Naive thymus-derived CD4-positive, alpha-beta T cell (primary cell): ENCODE measurements around the gene IPCEF1. TPM values are rescaled to one million over a fixed set of nuclear protein-coding genes. Genes with fewer than 3 reads are reported as not detected.

Experiments used
- ATAC-seq: fragments of 150-1000 bp; cut with Tn5 transposase; 2 replicates; pipeline ENCODE4 v1.10.0; 2021; ENCODE audit warnings: mild to moderate bottlenecking, moderate library complexity
- CTCF ChIA-PET: fragments of 350-600 bp; sonication (Branson Sonifier 250); formaldehyde crosslinking; loops from one replicate; lab custom pipeline; 2021; ENCODE audit warnings: antibody characterized with exemption; lab: Charles Lee
- POLR2A ChIA-PET: fragments of 350-600 bp; sonication (Branson Sonifier 250); formaldehyde crosslinking; loops from one replicate; lab custom pipeline; 2021; ENCODE audit warnings: antibody characterized with exemption, inconsistent platforms; lab: Charles Lee
- DNase-seq, 9 donors: peaks; one replicate each; pipeline versions ENCODE4 v3.0.0 to v3.0.0-alpha.2; 2020 to 2022; ENCODE audit warnings: mixed read lengths in 1 of 9
- H3K27ac ChIP-seq: one replicate; pipeline ENCODE4 v1.7.0; 2013; ENCODE audit warnings: mild to moderate bottlenecking, low read depth, low read length, moderate library complexity
- H3K27me3 ChIP-seq, 2 donors: one replicate each; pipeline ENCODE4 v1.7.0; 2013; ENCODE audit warnings: low read length in 2 of 2, mild to moderate bottlenecking in 2 of 2, moderate library complexity in 2 of 2; ENCODE audit not compliant: control insufficient read depth in 2 of 2, insufficient read depth in 2 of 2
- H3K36me3 ChIP-seq, 3 experiments: 1 replicate in 2 of 3; 2 replicates in 1 of 3; pipeline ENCODE4 v1.7.0; 2013; ENCODE audit warnings: low read length in 3 of 3, mild to moderate bottlenecking in 3 of 3, moderate library complexity in 1 of 3; ENCODE audit not compliant: insufficient read depth in 3 of 3, control insufficient read depth in 2 of 3
- H3K4me1 ChIP-seq, 2 donors: one replicate each; pipeline ENCODE4 v1.7.0; 2013; ENCODE audit warnings: low read length in 2 of 2, mild to moderate bottlenecking in 2 of 2, moderate library complexity in 1 of 2; ENCODE audit not compliant: control insufficient read depth in 2 of 2, insufficient read depth in 2 of 2
- H3K4me3 ChIP-seq: 2 replicates; pipeline ENCODE4 v1.7.0; 2013; ENCODE audit warnings: mild to moderate bottlenecking, low read length
- H3K9me3 ChIP-seq, 3 experiments: 1 replicate in 2 of 3; 2 replicates in 1 of 3; pipeline ENCODE4 v1.7.0; 2013; ENCODE audit warnings: low read length in 3 of 3; ENCODE audit not compliant: control insufficient read depth in 2 of 3
- H3K27ac Mint-ChIP-seq, 9 donors: one replicate each; pipeline ENCODE4 v1.8.0; 2020 to 2022; ENCODE audit warnings: mixed read lengths in 9 of 9, mild to moderate bottlenecking in 8 of 9, moderate library complexity in 5 of 9, inconsistent platforms in 2 of 9
- H3K27me3 Mint-ChIP-seq, 5 donors: one replicate each; pipeline ENCODE4 v1.8.0; 2021 to 2022; ENCODE audit warnings: mixed read lengths in 5 of 5, mild to moderate bottlenecking in 1 of 5
- H3K36me3 Mint-ChIP-seq, 5 donors: one replicate each; pipeline ENCODE4 v1.8.0; 2020 to 2022; ENCODE audit warnings: mixed read lengths in 5 of 5, mild to moderate bottlenecking in 3 of 5, inconsistent platforms in 1 of 5
- H3K4me1 Mint-ChIP-seq, 7 donors: one replicate each; pipeline ENCODE4 v1.8.0; 2020 to 2022; ENCODE audit warnings: mixed read lengths in 7 of 7, mild to moderate bottlenecking in 3 of 7, inconsistent platforms in 1 of 7
- H3K4me3 Mint-ChIP-seq, 10 donors: one replicate each; pipeline ENCODE4 v1.8.0; 2020 to 2022; ENCODE audit warnings: mild to moderate bottlenecking in 10 of 10, mixed read lengths in 10 of 10, moderate library complexity in 6 of 10, inconsistent platforms in 2 of 10
- H3K9me3 Mint-ChIP-seq, 11 donors: one replicate each; pipeline ENCODE4 v1.8.0; 2020 to 2022; ENCODE audit warnings: mixed read lengths in 11 of 11, mild to moderate bottlenecking in 4 of 11, inconsistent platforms in 1 of 11, moderate library complexity in 1 of 11
- intact Hi-C, 2 donors: fragments of 100-400 bp; cut with micrococcal nuclease; formaldehyde crosslinking; loops; one replicate each; pipeline ENCODE4 v1.15.1; 2023
- polyA plus RNA-seq, 2 donors: library from polyadenylated mRNA; unstranded; fragments of 300-500 nt; fragmentation: Illumina TruSeq; gene quantifications; one replicate each; pipeline ENCODE4 v1.2.3, GENCODE V29; 2021
- total RNA-seq, 6 experiments: library from RNA in 5 of 6; stranded (reverse) in 5 of 6; gene quantifications; 1 replicate in 5 of 6; 2 replicates in 1 of 6; pipeline ENCODE4 v1.2.3 and lab custom pipeline; 2021 to 2026

Gene IPCEF1
- total and polyA plus RNA-seq, 7 experiments from 2014 or later, result 12.0 to 122 (median 99.7) TPM

DNA sequence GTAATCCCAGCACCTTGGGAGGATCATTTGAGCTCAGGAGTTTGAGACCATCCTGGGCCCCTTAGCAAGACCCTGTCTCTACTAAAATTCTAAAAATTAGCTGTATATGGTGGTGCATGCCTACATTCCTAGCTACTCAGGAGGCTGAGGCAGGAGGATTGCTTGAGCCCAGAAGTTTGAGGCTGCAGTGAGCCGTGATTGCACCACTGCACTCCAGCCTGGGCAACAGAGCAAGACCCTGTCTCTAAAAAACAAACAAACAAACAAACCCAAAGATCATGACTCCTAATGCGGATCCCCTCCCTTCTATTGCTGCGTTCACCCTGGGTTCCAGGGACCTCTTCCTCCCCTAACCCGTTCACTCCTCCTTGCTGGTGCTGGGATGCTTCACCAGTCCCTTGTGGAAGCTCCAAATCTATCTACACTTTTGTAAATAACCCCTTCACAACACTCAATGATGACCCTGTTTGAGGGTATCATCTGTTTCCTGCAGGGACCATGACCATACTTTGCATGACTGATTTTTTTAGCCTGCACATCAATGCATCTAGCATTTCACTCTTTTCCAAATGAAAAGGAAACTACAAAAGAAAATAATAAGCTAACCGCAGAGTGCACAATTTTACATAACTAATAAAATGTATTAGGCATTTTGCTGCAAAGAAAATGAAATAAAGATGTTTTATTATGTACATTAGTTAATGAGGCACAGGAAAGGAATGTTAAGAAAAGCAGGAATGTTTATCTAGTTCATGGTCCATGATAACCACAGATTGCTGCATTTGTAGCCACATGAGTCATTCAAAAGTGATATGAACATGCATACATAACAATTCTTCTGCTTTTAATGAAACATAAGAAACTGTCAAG lies 30.5 kb upstream of the IPCEF1 start:
- Histone ChIP-seq H3K4me1 (no peaks in the 10 kb centered on the region), H3K4me3 (no peak overlapping the region), H3K27ac (no peak overlapping the region), H3K9me3 (no peaks in the 10 kb centered on the region), H3K27me3 (peaks cover 0 to 3% of the 10 kb centered on the region in 2 donors), H3K36me3 (no peaks in the 10 kb centered on the region)
- no peak overlapping the region for H3K4me3 Mint-ChIP-seq
- CTCF ChIA-PET, result interaction anchor here (0.6 kb wide), 3 partner anchors 15 to 48 kb away, joined by 3 to 6 read pairs (median 3); no protein-coding TSS in a partner anchor
- H3K4me1 Mint-ChIP-seq, result no peaks in the 10 kb centered on the region
- intact Hi-C loops, result no loop called here
- ATAC-seq (no peak), DNase-seq (no peak)
- peaks cover 0 to 3% (median 0%) of the 10 kb centered on the region in 5 donors for H3K36me3 Mint-ChIP-seq
- no peak overlapping the region for H3K27ac Mint-ChIP-seq
- peaks cover 8 to 33% (median 11%) of the 10 kb centered on the region in 5 donors for H3K27me3 Mint-ChIP-seq
- peaks cover 0 to 22% (median 6%) of the 10 kb centered on the region in 11 donors for H3K9me3 Mint-ChIP-seq
- POLR2A ChIA-PET, result no interaction called here

DNA sequence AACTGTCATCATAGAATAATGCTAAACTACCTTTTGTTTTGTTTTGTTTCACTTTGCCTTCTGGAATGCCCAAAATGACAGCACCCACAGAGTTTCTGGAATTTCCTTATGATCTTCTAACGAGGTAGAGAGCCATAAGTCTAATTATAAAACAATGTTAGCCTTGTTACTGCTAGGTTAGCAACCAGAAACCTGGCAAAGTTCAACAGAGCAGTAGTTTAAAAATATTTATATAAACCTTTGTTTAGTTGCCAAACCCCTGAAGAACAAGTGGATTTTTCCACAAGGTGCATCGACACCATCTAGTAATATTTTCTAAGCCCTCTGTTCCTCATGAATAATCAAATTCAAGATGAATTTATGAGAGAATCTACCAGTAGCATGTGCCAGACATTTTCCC lies 27.6 kb upstream of the IPCEF1 start:
- H3K27ac ChIP-seq, result no peak overlapping the region
- H3K4me1 ChIP-seq, result no peaks in the 10 kb centered on the region
- DNase-seq (no peak), ATAC-seq (no peak)
- H3K4me3 Mint-ChIP-seq, result no peak overlapping the region
- H3K9me3 Mint-ChIP-seq, result peaks cover 0 to 16% (median 3%) of the 10 kb centered on the region in 11 donors
- H3K9me3 ChIP-seq, result no peaks in the 10 kb centered on the region
- H3K36me3 ChIP-seq, result no peaks in the 10 kb centered on the region
- peaks cover 0 to 2% (median 0%) of the 10 kb centered on the region in 7 donors for H3K4me1 Mint-ChIP-seq
- peaks cover 4 to 20% (median 9%) of the 10 kb centered on the region in 5 donors for H3K27me3 Mint-ChIP-seq
- no peak overlapping the region for H3K27ac Mint-ChIP-seq
- peaks cover 0 to under 1% (median 0%) of the 10 kb centered on the region in 5 donors for H3K36me3 Mint-ChIP-seq
- H3K4me3 ChIP-seq, result no peak overlapping the region
- H3K27me3 ChIP-seq, result peaks cover 0 to 3% of the 10 kb centered on the region in 2 donors
- CTCF ChIA-PET, result no interaction called here
- POLR2A ChIA-PET, result interaction anchor here (0.8 kb wide), 1 partner anchor 1177 kb away, joined by 3 read pairs; no protein-coding TSS in a partner anchor
- intact Hi-C loops, result no loop called here

DNA sequence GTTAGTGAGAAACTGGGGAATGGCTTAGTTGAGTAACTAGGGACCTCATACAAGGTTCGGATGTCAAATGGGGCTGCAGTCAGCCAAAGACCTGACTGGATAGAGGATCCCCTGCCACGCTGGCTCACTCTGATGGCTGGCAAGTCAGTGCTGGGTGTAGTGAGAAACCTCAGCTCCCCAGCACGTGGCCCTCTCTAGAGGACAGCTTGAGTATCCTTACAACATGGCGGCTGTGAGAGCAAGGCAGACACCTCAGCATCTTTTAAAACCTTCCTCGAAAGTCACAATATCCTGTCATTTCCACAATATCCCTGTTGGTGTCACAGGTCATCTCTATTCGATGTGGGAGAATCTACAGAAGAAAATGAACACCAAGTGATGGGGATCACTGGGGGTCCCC lies 26.7 kb upstream of the IPCEF1 start:
- ChIA-PET POLR2A (no interaction called here), CTCF (no interaction called here)
- Mint-ChIP-seq H3K27me3 (peaks cover 0 to 15% (median 9%) of the 10 kb centered on the region in 5 donors), H3K4me1 (peaks cover 0 to 2% (median 0%) of the 10 kb centered on the region in 7 donors), H3K4me3 (no peak overlapping the region), H3K36me3 (no peaks in the 10 kb centered on the region), H3K9me3 (peaks cover 0 to 9% (median 3%) of the 10 kb centered on the region in 11 donors), H3K27ac (no peak overlapping the region)
- no peak overlapping the region for H3K4me3 ChIP-seq
- peaks cover 0 to under 1% of the 10 kb centered on the region in 2 donors for H3K27me3 ChIP-seq
- no peaks in the 10 kb centered on the region for H3K4me1 ChIP-seq
- H3K9me3 ChIP-seq, result no peaks in the 10 kb centered on the region
- no peak for ATAC-seq
- no peak for DNase-seq
- intact Hi-C loops, result no loop called here
- H3K36me3 ChIP-seq, result no peaks in the 10 kb centered on the region
- no peak overlapping the region for H3K27ac ChIP-seq

DNA sequence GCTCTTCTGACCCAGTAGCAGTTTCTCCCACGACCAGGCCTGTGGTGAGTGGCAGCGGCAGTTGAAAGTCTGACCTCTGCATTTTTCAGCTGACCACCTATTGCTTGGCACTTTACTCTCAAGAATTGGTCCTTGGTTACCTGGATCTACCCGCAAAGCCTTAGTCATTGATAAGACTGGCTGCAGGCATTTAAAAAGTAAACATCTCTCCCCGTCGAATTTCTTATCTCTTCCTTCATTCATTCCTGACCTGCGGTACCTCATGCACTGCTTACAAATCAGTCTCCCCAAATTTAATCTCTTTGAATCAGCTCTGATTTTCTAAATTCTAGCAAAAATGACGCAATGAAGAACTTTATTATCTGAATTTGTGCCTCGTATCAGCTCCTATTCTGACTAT lies 26.1 kb upstream of the IPCEF1 start:
- Histone ChIP-seq H3K36me3 (no peaks in the 10 kb centered on the region), H3K27ac (no peak overlapping the region), H3K4me3 (no peak overlapping the region), H3K9me3 (no peaks in the 10 kb centered on the region), H3K27me3 (no peaks in the 10 kb centered on the region), H3K4me1 (no peaks in the 10 kb centered on the region)
- ChIA-PET POLR2A (no interaction called here), CTCF (no interaction called here)
- Mint-ChIP-seq H3K4me1 (peaks cover 0 to 2% (median 0%) of the 10 kb centered on the region in 7 donors), H3K9me3 (peaks cover 0 to 9% (median 3%) of the 10 kb centered on the region in 11 donors), H3K4me3 (no peak overlapping the region), H3K36me3 (no peaks in the 10 kb centered on the region), H3K27ac (no peak overlapping the region), H3K27me3 (peaks cover 0 to 15% (median 9%) of the 10 kb centered on the region in 5 donors)
- ATAC-seq (no peak), DNase-seq (no peak)
- intact Hi-C loops, result no loop called here

DNA sequence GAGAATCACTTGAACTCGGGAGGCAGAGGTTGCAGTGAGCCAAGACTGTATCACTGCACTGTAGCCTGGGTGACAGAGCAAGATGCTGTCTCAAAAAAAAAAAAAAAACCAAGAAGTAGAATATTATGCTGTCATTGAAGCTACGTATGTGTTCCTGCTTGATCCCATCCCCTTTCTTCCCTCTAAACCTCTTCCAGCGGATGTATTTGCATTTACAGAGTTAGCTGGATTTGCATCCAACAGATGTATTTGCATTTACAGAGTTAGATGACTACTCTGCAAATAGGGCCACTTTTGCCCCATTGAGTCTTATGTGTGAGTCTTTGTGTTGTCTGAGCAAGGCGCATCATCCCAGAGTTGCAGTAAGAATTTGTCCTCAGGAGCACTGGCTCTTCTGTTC lies 24.9 kb upstream of the IPCEF1 start:
- Mint-ChIP-seq H3K36me3 (no peaks in the 10 kb centered on the region), H3K9me3 (peaks cover 0 to 9% (median 3%) of the 10 kb centered on the region in 11 donors), H3K4me3 (no peak overlapping the region), H3K27me3 (peaks cover 0 to 10% (median 4%) of the 10 kb centered on the region in 5 donors), H3K27ac (no peak overlapping the region), H3K4me1 (peaks cover 0 to 2% (median 0%) of the 10 kb centered on the region in 7 donors)
- H3K4me3 ChIP-seq, result no peak overlapping the region
- ATAC-seq, result no peak
- no peaks in the 10 kb centered on the region for H3K4me1 ChIP-seq
- no peaks in the 10 kb centered on the region for H3K9me3 ChIP-seq
- H3K36me3 ChIP-seq, result no peaks in the 10 kb centered on the region
- no peak overlapping the region for H3K27ac ChIP-seq
- H3K27me3 ChIP-seq, result no peaks in the 10 kb centered on the region
- no peak for DNase-seq
- CTCF ChIA-PET, result no interaction called here
- intact Hi-C loops, result no loop called here
- POLR2A ChIA-PET, result no interaction called here

DNA sequence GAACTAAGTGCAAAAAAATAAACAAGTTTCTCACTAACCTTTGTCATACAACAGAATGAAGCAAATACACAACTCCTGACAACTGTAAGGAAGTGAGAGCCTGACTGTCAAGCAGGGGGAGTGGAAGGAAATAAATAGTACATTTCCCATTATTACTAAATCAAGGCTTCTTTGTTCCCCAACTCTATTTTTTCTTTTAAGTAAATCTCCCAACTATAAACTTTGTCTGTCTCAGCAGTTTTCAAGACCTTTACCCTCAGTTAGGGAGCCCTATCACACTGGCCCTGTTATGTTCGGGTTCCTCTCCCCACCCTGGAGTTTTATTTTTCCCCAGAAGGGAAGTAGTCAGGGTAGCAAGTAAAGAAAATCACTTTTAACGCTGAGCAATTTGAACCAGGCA lies 24.1 kb upstream of the IPCEF1 start:
- Mint-ChIP-seq H3K27me3 (peaks cover 0 to 10% (median 4%) of the 10 kb centered on the region in 5 donors), H3K4me1 (peaks cover 0 to 2% (median 0%) of the 10 kb centered on the region in 7 donors), H3K27ac (no peak overlapping the region), H3K36me3 (no peaks in the 10 kb centered on the region), H3K4me3 (no peak overlapping the region), H3K9me3 (peaks cover 0 to 9% (median 3%) of the 10 kb centered on the region in 11 donors)
- H3K36me3 ChIP-seq, result no peaks in the 10 kb centered on the region
- CTCF ChIA-PET, result no interaction called here
- DNase-seq, result no peak
- ATAC-seq, result no peak
- H3K4me1 ChIP-seq, result no peaks in the 10 kb centered on the region
- intact Hi-C loops, result no loop called here
- H3K27me3 ChIP-seq, result no peaks in the 10 kb centered on the region
- POLR2A ChIA-PET, result no interaction called here
- no peaks in the 10 kb centered on the region for H3K9me3 ChIP-seq
- no peak overlapping the region for H3K27ac ChIP-seq
- no peak overlapping the region for H3K4me3 ChIP-seq
